GM21528 (cell line): ENCODE results near the gene SPDYA.

ENCODE experiments used
- ATAC-seq: cut with Tn5 transposase; IDR thresholded peaks from one replicate; pipeline ENCODE4 v1.9.1; 2021; ENCODE audit warnings: mild to moderate bottlenecking, moderate library complexity; ENCODE audit not compliant: unreplicated experiment, low FRiP score

The SPDYA gene

GRCh38 chr2:28824207-28824606 lies 13.6 kb downstream of the SPDYA start:
- ATAC-seq, result no peak

- ATAC-seq, result no peak
These were observed 14.2 kb downstream of the SPDYA start for GRCh38 chr2:28824870-28825269.

DNA sequence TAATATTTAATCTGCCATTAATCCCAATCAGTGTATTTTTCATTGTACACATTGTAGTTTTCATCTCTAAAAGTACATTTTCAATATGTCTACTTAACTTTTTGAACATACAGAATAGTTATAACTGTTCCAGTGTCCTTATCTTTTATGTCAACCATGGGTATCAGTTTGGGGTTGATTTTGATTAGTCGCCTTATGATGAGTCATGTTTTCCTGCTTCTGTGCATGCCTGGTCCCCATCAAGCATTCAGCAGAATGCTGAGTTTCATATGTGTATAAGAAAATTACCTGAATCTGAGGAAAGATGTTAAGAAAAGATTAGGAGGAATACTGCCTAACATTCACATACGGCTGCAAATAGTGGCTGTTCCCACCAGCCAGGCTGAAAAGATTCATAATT lies 17.7 kb downstream of the SPDYA start:
- ATAC-seq, result no peak

GRCh38 chr2:28833740-28834470 lies 23.3 kb downstream of the SPDYA start:
- ATAC-seq, result no peak

- ATAC-seq, result no peak
These were observed 25.1 kb downstream of the SPDYA start for GRCh38 chr2:28835781-28836180.

DNA sequence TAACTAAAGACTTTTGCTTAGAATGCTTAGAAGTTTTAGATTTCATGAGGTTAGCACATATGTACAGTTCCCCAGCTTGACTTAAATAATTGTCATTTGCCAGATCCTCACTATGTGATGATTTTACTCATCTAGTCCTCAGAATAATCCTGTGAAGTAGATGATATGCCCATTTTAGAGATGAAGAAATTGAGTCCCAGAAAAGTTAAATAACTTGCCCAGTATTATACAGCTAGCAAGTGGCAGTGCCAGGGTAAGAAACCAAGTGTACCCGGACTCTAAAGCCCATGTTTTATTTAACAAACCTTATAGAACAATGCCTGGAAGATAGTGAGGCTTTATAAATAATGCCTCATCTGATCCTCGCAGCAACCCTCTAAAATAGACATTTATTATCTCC lies 28.3 kb downstream of the SPDYA start:
- no peak for ATAC-seq

DNA sequence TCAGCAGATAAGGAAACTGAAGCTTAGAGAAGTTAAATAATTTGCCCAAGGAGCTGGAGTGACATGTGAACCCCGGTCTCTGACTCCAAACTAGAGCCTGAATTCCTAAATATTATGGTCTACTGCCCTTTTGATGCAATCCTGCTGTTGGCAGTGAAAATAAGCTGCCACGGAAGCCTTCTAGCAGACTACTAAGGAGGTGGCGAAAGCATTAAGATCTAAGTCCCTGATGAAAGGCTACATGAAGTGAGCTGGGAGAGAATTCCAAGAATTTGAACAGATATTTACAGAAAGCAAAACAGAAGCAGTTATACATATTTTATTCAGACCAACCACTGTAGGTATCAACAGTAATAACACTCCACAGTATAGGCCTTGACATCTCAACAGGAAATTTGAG lies 31.4 kb downstream of the SPDYA start:
- ATAC-seq, result no peak

GRCh38 chr2:28855193-28855592 lies 44.6 kb downstream of the SPDYA start:
- no peak for ATAC-seq

DNA sequence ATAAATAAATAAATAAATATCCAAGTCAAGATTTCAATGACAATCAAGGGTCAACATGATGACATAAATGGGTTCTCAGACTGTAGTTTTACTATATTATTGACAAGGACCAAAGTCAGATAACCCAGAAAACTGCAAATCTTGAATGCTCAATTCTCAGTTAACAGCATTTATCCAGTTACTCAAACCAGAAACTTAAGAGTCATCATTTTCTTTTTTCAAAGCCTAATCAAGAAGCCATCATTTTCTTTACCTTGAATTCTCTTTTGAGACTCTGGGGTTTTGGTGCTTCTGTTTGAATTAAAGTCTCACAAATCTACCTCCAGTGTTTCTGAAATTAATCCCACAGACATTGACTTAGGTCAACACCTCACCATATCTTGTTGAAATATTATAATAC lies 45.3 kb downstream of the SPDYA start:
- no peak for ATAC-seq

- ATAC-seq, result no peak
These were observed 58.0 kb downstream of the SPDYA start for GRCh38 chr2:28868611-28869010.

GRCh38 chr2:28869494-28870145 lies 59.0 kb downstream of the SPDYA start:
- ATAC-seq, result peak; percentile 43

- ATAC-seq, result peak; percentile 92
These were observed 59.7 kb downstream of the SPDYA start, which contains the start of gene TRMT61B for GRCh38 chr2:28870146-28870891. TSS of gene TRMT61B (minus strand) at chr2:28870309. CDS start at chr2:28870277, 32 bp downstream.

DNA sequence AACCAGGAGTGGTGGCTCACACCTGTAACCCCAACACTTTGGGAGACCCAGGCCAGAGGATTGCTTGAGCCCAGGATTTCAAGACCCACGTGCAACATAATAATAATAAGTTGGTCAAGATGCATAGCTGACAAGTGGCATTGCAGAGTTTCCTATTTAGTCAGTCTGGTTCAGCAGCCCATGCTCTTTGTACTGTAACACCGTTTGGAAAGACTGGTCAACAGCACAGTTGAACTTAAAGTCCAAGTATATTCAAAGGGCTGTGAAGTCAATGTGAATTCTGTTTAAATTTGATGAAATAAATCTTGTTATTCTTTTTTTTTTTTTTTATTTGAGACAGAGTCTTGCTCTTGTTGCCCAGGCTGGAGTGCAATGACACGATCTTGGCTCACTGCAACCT lies 61.0 kb downstream of the SPDYA start:
- ATAC-seq, result no peak

DNA sequence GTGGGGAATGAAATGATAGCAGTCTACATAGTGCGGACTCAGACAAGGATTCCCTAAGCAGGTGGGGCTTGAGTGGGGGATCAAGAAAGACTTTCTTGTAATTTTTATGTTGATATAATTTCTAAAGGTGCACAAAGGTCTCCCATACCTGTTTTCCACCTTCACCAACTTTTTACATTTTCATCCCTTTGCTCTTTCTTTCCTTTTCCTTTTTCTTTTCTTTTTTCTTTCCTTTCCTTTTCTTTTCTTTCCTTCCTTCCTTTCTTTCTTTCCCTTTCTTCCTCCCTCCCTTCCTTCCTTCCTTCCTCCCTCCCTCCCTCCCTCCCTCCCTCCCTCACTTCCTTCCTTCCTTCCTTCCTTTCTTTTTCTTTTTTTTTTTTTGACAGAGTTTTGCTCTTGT lies 69.6 kb downstream of the SPDYA start:
- ATAC-seq, result no peak

DNA sequence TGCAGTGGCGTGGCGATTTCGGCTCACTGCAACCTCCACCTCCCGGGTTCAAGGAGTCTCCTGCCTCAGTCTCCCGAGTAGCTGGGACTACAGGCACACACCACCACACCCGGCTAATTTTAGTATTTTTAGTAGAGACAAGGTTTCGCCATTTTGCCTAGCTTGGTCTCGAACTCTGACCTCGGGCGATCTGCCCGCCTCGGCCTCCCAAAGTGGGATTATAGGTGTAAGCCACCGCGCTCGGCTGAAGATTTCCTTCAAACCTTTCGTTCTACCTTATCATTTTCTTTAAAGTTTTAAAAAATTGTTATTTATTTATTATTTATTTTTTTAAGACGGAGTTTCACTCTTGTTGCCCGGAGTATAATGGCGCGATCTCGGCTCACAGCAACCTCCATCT lies 82.9 kb downstream of the SPDYA start:
- ATAC-seq, result no peak

DNA sequence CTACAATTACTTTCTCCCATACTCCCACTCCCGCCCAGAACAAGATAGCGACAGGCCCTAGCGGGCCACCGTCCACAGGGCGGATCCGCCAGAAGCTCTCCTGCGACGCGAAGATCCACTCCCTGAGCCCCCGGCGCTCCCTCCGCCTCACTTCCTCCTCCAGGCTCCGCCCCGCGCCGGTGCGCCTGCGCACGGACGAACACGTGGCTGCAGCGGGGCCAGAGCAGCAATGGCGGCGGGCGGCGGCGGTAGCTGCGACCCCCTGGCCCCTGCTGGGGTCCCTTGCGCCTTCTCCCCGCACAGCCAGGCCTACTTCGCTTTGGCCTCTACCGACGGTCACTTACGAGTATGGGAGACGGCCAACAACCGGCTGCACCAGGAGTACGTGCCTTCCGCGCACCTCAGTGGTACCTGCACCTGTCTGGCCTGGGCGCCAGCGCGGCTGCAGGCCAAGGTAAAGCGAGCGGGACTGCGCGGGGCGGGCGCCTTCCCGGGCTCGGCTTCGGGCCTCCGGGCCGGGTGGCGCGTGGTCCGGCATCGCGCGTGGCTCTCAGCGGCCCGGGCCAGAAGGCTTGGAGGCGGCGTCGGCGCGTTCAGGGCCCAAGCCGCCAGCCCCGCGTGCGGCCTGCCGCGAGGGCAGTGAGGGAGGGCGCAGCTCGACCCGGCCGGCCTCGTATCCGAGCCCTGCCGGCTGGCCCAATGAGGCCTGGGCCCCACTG lies 84.0 kb downstream of the SPDYA start, which contains the start of gene WDR43:
TSS of gene WDR43 (plus strand) at position 198 of the 719 bp plus-strand sequence. CDS start at position 230, 32 bp downstream.
- peak; percentile 83 for ATAC-seq

DNA sequence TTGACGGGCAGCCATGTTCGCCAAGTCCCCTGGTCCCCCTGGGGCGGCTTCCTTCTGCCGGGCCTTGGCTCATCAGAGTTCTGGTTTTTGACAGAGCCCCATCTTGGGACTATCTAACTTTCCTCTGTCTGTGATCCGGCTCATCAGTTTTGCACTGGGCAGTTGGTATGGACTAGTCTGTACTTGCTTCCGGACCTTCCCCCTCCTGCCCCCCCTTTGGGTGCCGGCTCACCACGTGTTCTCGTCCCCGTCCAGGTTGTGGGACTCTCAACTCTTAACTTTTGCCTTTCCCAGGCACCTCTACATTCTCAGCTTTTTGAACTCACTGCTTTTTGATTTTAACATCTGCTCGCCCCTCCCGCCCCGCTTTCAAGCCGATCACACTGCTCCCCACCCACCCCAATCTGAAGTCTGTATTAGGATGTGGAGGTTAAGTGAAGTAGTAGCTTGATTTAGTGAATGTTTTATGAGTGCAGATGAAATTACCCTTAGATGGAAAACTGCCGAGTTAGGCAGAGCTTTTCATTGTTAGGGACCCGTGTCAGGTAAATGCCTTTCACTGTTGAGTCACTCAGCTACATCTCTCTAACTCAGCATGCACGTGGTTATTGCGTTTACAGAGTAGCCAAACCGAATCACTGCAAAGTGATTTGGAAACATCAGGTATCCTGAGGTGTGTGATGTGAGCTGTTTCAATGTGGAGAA lies 84.7 kb downstream of the SPDYA start:
- peak; percentile 29 for ATAC-seq

- ATAC-seq, result no peak
These were observed 86.3 kb downstream of the SPDYA start for GRCh38 chr2:28896906-28897305.

GRCh38 chr2:28898048-28898447 lies 87.4 kb downstream of the SPDYA start:
- ATAC-seq, result no peak
